ENCODE data around the gene ICE1.
"Not testable (repeated sequence)": the region's sequence is repeated elsewhere in the genome, so short reads cannot be mapped to it uniquely, and the experiment has no call there.

Gene ICE1

GRCh38 chr5:5512543-5512942 lies 90.1 kb downstream of the ICE1 start:
- ChIA-PET POLR2A (no interaction called here), CTCF (no interaction called here)
- DNase-seq (ENCODE audit: extremely low spot score), result no peak
- TF ChIP-seq ARNT (IDR thresholded peaks at IDR 0.05), result no peak
- no peak for TF ChIP-seq NFRKB (IDR thresholded peaks at IDR 0.05)
- TF ChIP-seq HDGF (IDR thresholded peaks at IDR 0.05; ENCODE audit: borderline replicate concordance), result no peak
- no peak for TF ChIP-seq SP1 (IDR thresholded peaks at IDR 0.05)
- no peak for TF ChIP-seq BHLHE40 (IDR thresholded peaks at IDR 0.05; ENCODE audit: borderline replicate concordance)
- no peak for TF ChIP-seq FOXM1 (IDR thresholded peaks at IDR 0.05; ENCODE audit: borderline replicate concordance)
- TF ChIP-seq ELF4 (IDR thresholded peaks at IDR 0.05), result no peak
- TF ChIP-seq LEF1 (IDR thresholded peaks at IDR 0.05; ENCODE audit: borderline replicate concordance), result no peak
- TF ChIP-seq TARDBP (IDR thresholded peaks at IDR 0.05), result no peak
- TF ChIP-seq CTBP1 (IDR thresholded peaks at IDR 0.05; ENCODE audit: borderline replicate concordance), result no peak
- no peak for TF ChIP-seq FOXK2 (IDR thresholded peaks at IDR 0.05)
- no peak for TF ChIP-seq FOXA1 (IDR thresholded peaks at IDR 0.05)

GRCh38 chr5:5520622-5521021 lies 98.1 kb downstream of the ICE1 start:
- CTCF ChIA-PET; POLR2A ChIA-PET; DNase-seq (ENCODE audit: extremely low spot score): not testable (repeated sequence)

- ChIA-PET POLR2A (no interaction called here), CTCF (no interaction called here)
- TF ChIP-seq ZNF384 (IDR thresholded peaks at IDR 0.05) (no peak), L3MBTL2 (conservative IDR thresholded peaks at IDR 0.05) (no peak), FOXM1 (IDR thresholded peaks at IDR 0.05; ENCODE audit: borderline replicate concordance) (no peak), BHLHE40 (IDR thresholded peaks at IDR 0.05; ENCODE audit: borderline replicate concordance) (no peak), ELF4 (IDR thresholded peaks at IDR 0.05) (no peak), LEF1 (IDR thresholded peaks at IDR 0.05; ENCODE audit: borderline replicate concordance) (no peak), FOXA1 (IDR thresholded peaks at IDR 0.05) (no peak), SUZ12 (IDR thresholded peaks at IDR 0.05) (no peak), CTBP1 (IDR thresholded peaks at IDR 0.05; ENCODE audit: borderline replicate concordance) (no peak), FOXK2 (IDR thresholded peaks at IDR 0.05) (no peak), SP1 (IDR thresholded peaks at IDR 0.05) (no peak), ARNT (IDR thresholded peaks at IDR 0.05) (no peak), PKNOX1 (IDR thresholded peaks at IDR 0.05) (no peak), TARDBP (IDR thresholded peaks at IDR 0.05) (no peak), HDGF (IDR thresholded peaks at IDR 0.05; ENCODE audit: borderline replicate concordance) (no peak), NFRKB (IDR thresholded peaks at IDR 0.05) (no peak)
- no peak for DNase-seq (ENCODE audit: extremely low spot score)
Measured at GRCh38 chr5:5521029-5521428, 98.6 kb downstream of the ICE1 start.

- ChIA-PET CTCF (no interaction called here), POLR2A (no interaction called here)
- TF ChIP-seq FOXA1 (IDR thresholded peaks at IDR 0.05) (no peak), BHLHE40 (IDR thresholded peaks at IDR 0.05; ENCODE audit: borderline replicate concordance) (no peak), NFRKB (IDR thresholded peaks at IDR 0.05) (no peak)
- DNase-seq (ENCODE audit: extremely low spot score), result no peak
Measured at GRCh38 chr5:5521478-5521877, 99.0 kb downstream of the ICE1 start.

GRCh38 chr5:5522336-5522735 lies 99.9 kb downstream of the ICE1 start:
- POLR2A ChIA-PET, result no interaction called here
- no peak for DNase-seq (ENCODE audit: extremely low spot score)
- CTCF ChIA-PET, result interaction anchor here (0.7 kb wide), 1 partner anchor 637 kb away, joined by 3 read pairs; no protein-coding TSS in a partner anchor
- TF ChIP-seq PKNOX1 (IDR thresholded peaks at IDR 0.05), result no peak
- no peak for TF ChIP-seq FOXK2 (IDR thresholded peaks at IDR 0.05)
- no peak for TF ChIP-seq TARDBP (IDR thresholded peaks at IDR 0.05)
- TF ChIP-seq ARNT (IDR thresholded peaks at IDR 0.05), result no peak
- TF ChIP-seq HDGF (IDR thresholded peaks at IDR 0.05; ENCODE audit: borderline replicate concordance), result no peak
- TF ChIP-seq L3MBTL2 (conservative IDR thresholded peaks at IDR 0.05), result no peak
- no peak for TF ChIP-seq BHLHE40 (IDR thresholded peaks at IDR 0.05; ENCODE audit: borderline replicate concordance)
- no peak for TF ChIP-seq FOXA1 (IDR thresholded peaks at IDR 0.05)
- no peak for TF ChIP-seq LEF1 (IDR thresholded peaks at IDR 0.05; ENCODE audit: borderline replicate concordance)
- TF ChIP-seq FOXM1 (IDR thresholded peaks at IDR 0.05; ENCODE audit: borderline replicate concordance), result no peak
- no peak for TF ChIP-seq ELF4 (IDR thresholded peaks at IDR 0.05)

GRCh38 chr5:5523066-5523505 lies 100.6 kb downstream of the ICE1 start:
- POLR2A ChIA-PET, result no interaction called here
- CTCF ChIA-PET, result no interaction called here
- no peak for DNase-seq (ENCODE audit: extremely low spot score)
- TF ChIP-seq BHLHE40 (IDR thresholded peaks at IDR 0.05; ENCODE audit: borderline replicate concordance) (no peak), TARDBP (IDR thresholded peaks at IDR 0.05) (no peak), HDGF (IDR thresholded peaks at IDR 0.05; ENCODE audit: borderline replicate concordance) (no peak), ZNF384 (IDR thresholded peaks at IDR 0.05) (no peak), FOXA1 (IDR thresholded peaks at IDR 0.05) (no peak), FOXK2 (IDR thresholded peaks at IDR 0.05) (no peak), L3MBTL2 (conservative IDR thresholded peaks at IDR 0.05) (no peak)

- DNase-seq (ENCODE audit: extremely low spot score), result no peak
- CTCF ChIA-PET, result no interaction called here
- POLR2A ChIA-PET, result no interaction called here
- TF ChIP-seq ARNT (IDR thresholded peaks at IDR 0.05) (no peak), CTBP1 (IDR thresholded peaks at IDR 0.05; ENCODE audit: borderline replicate concordance) (no peak), HDGF (IDR thresholded peaks at IDR 0.05; ENCODE audit: borderline replicate concordance) (no peak), FOXM1 (IDR thresholded peaks at IDR 0.05; ENCODE audit: borderline replicate concordance) (no peak), NFRKB (IDR thresholded peaks at IDR 0.05) (no peak), PKNOX1 (IDR thresholded peaks at IDR 0.05) (no peak), SP1 (IDR thresholded peaks at IDR 0.05) (no peak), LEF1 (IDR thresholded peaks at IDR 0.05; ENCODE audit: borderline replicate concordance) (no peak), SUZ12 (IDR thresholded peaks at IDR 0.05) (no peak), FOXA1 (IDR thresholded peaks at IDR 0.05) (no peak), BHLHE40 (IDR thresholded peaks at IDR 0.05; ENCODE audit: borderline replicate concordance) (no peak), ELF4 (IDR thresholded peaks at IDR 0.05) (no peak), TARDBP (IDR thresholded peaks at IDR 0.05) (no peak), FOXK2 (IDR thresholded peaks at IDR 0.05) (no peak), ZNF384 (IDR thresholded peaks at IDR 0.05) (no peak), L3MBTL2 (conservative IDR thresholded peaks at IDR 0.05) (no peak)
Measured at GRCh38 chr5:5524327-5524726, 101.8 kb downstream of the ICE1 start.

All from HEK293T (cell line).